ENCODE data around the gene NRF1. TPM values are rescaled to one million over a fixed set of nuclear protein-coding genes. Genes with fewer than 3 reads are reported as not detected.

Gene NRF1
- total RNA-seq, 2 donors from 2014 or later = 13.4 to 15.7 TPM

DNA sequence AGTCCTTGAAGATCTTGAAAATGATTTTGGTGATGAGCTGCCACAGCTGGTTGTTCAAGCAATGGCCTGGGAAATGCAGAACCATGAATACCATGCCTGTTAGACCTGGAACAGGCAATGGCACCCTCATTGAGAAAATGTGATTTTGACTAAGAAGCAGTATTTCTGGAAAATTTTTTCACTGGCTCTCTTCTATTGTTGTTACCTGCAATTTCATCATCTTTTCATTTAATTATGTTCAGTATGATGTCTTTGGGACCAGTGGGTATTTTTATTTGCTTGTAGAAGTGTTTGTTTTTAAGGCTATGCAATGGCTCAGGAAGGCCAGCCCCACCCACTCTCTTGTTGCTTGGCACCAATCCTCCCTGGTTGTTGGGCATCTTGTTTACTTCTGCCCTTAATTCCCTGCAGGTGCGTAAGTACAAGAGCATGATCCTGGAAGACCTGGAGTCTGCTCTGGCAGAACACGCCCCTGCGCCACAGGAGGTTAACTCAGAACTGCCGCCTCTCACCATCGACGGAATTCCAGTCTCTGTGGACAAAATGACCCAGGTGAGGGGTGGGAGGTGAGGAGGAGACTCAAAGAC, 78.6 kb downstream of the NRF1 start:
- H3K9me3 ChIP-seq = no peaks in the 10 kb centered on the region
- intact Hi-C loops (cut with DNase I) = no loop called here
- no peak for TF ChIP-seq CTCF (IDR thresholded peaks at IDR 0.05)
- H3K9ac ChIP-seq (ENCODE audit: low read depth in 2 of 2, low read length in 2 of 2) = no peak overlapping the region
- no peak overlapping the region for H3K27ac ChIP-seq
- no peak overlapping the region for H3K4me3 ChIP-seq
- H3K4me1 ChIP-seq = no peaks in the 10 kb centered on the region
- no peak for DNase-seq
- H3K36me3 ChIP-seq = no peaks in the 10 kb centered on the region
- H3K27me3 ChIP-seq = no peaks in the 10 kb centered on the region

- intact Hi-C loops (cut with DNase I) = no loop called here
- no peaks in the 10 kb centered on the region for H3K4me1 ChIP-seq
- H3K4me3 ChIP-seq = no peak overlapping the region
- no peaks in the 10 kb centered on the region for H3K27me3 ChIP-seq
- TF ChIP-seq CTCF (IDR thresholded peaks at IDR 0.05) = no peak
- no peaks in the 10 kb centered on the region for H3K36me3 ChIP-seq
- no peaks in the 10 kb centered on the region for H3K9me3 ChIP-seq
- no peak for DNase-seq
- H3K27ac ChIP-seq = no peak overlapping the region
- H3K9ac ChIP-seq (ENCODE audit: low read depth in 2 of 2, low read length in 2 of 2) = no peak overlapping the region
Observed at GRCh38 chr7:129690701-129691100, 79.2 kb downstream of the NRF1 start.

- intact Hi-C loops (cut with DNase I) = no loop called here
- Histone ChIP-seq H3K4me1 (no peaks in the 10 kb centered on the region), H3K4me3 (no peak overlapping the region), H3K27me3 (no peaks in the 10 kb centered on the region), H3K9me3 (no peaks in the 10 kb centered on the region), H3K36me3 (no peaks in the 10 kb centered on the region), H3K9ac (ENCODE audit: low read depth in 2 of 2, low read length in 2 of 2) (no peak overlapping the region), H3K27ac (no peak overlapping the region)
- TF ChIP-seq CTCF (IDR thresholded peaks at IDR 0.05) = no peak
- no peak for DNase-seq
Observed at GRCh38 chr7:129698516-129699418, 87.2 kb downstream of the NRF1 start.

- H3K27ac ChIP-seq = no peak overlapping the region
- intact Hi-C loops (cut with DNase I) = no loop called here
- TF ChIP-seq CTCF (IDR thresholded peaks at IDR 0.05) = no peak
- H3K4me1 ChIP-seq = no peaks in the 10 kb centered on the region
- DNase-seq = no peak
- H3K9me3 ChIP-seq = no peaks in the 10 kb centered on the region
- H3K27me3 ChIP-seq = no peaks in the 10 kb centered on the region
- no peak overlapping the region for H3K4me3 ChIP-seq
- no peaks in the 10 kb centered on the region for H3K36me3 ChIP-seq
- H3K9ac ChIP-seq (ENCODE audit: low read depth in 2 of 2, low read length in 2 of 2) = no peak overlapping the region
Observed at GRCh38 chr7:129702316-129702715, 90.8 kb downstream of the NRF1 start.

- H3K4me3 ChIP-seq = no peak overlapping the region
- DNase-seq = no peak
- H3K27ac ChIP-seq = no peak overlapping the region
- intact Hi-C loops (cut with DNase I) = no loop called here
- H3K27me3 ChIP-seq = no peaks in the 10 kb centered on the region
- H3K9ac ChIP-seq (ENCODE audit: low read depth in 2 of 2, low read length in 2 of 2) = no peak overlapping the region
- no peaks in the 10 kb centered on the region for H3K4me1 ChIP-seq
- H3K36me3 ChIP-seq = no peaks in the 10 kb centered on the region
- H3K9me3 ChIP-seq = no peaks in the 10 kb centered on the region
- TF ChIP-seq CTCF (IDR thresholded peaks at IDR 0.05) = no peak
Observed at GRCh38 chr7:129702761-129703338, 91.3 kb downstream of the NRF1 start.

All from colonic mucosa (tissue), 4 donors.